WI38 (cell line): ENCODE results near the gene ALDH4A1.

ENCODE experiments used
- H3K4me3 ChIP-seq: 2 replicates; pipeline ENCODE4 v1.5.1; 2011; ENCODE audit warnings: low read depth, mild to moderate bottlenecking, control low read depth, low read length
- CTCF ChIP-seq: IDR thresholded peaks from 2 replicates; pipeline ENCODE4 v1.5.1; 2012; ENCODE audit warnings: low read depth, mild to moderate bottlenecking, control low read depth, low read length

Gene ALDH4A1

GRCh38 chr1:18943162-18943561, 40.8 kb upstream of the ALDH4A1 start:
- H3K4me3 ChIP-seq, result no peak overlapping the region
- TF ChIP-seq CTCF, result no peak

- H3K4me3 ChIP-seq, result no peak overlapping the region
- no peak for TF ChIP-seq CTCF
Measured at GRCh38 chr1:18942340-18942739, 40.0 kb upstream of the ALDH4A1 start.

GRCh38 chr1:18941221-18942141, 39.1 kb upstream of the ALDH4A1 start:
- TF ChIP-seq CTCF, result no peak
- H3K4me3 ChIP-seq, result no peak overlapping the region

GRCh38 chr1:18940303-18941020, 38.1 kb upstream of the ALDH4A1 start:
- no peak overlapping the region for H3K4me3 ChIP-seq

GRCh38 chr1:18939398-18940302, 37.3 kb upstream of the ALDH4A1 start:
- H3K4me3 ChIP-seq, result no peak overlapping the region
- TF ChIP-seq CTCF, result no peak

More at GRCh38 chr1:18940303-18941020, 38.1 kb upstream of the ALDH4A1 start:
- TF ChIP-seq CTCF, result no peak

- no peak overlapping the region for H3K4me3 ChIP-seq
Measured at GRCh38 chr1:18938707-18939070, 36.3 kb upstream of the ALDH4A1 start.

More at GRCh38 chr1:18938707-18939070, 36.3 kb upstream of the ALDH4A1 start:
- TF ChIP-seq CTCF, result no peak
